Stimulated activated CD4-positive, alpha-beta T cell treated with anti-CD3 and anti-CD28 coated beads, Interleukin-1b, Interleukin-23, amount 100 ng/mL, for 48 hours (primary cell): ENCODE data around the gene MAP2K6.

Source experiments
- DNase-seq: peaks from one replicate; pipeline ENCODE4 v3.0.0-alpha.2; 2020

Gene MAP2K6

DNA sequence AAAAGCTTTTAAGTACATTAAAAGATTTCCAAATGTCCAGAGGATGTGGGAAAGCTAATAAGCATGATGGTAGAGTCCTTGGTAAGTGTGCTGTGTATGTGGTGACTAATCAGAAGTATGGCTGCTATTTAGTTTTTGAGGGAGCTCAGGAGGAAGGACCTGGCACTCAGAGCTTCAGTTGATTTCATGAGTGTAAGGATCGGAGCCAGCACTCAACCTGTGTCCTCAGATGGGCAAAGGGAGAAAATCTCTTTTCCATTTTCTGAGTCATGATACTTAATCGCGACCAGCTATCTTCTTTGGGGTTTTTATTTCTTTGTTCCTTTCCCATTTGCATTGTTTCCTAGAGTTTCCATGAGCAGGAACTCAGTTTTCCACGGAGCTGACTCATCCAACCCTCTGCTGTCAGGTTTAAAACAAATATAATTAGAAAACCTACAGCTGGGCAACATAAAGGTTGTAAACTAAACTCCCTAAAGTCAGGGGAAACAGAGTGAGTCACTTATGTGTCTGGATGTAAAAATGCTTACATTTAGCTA is 125.4 kb downstream of the MAP2K6 start:
- no peak for DNase-seq

DNA sequence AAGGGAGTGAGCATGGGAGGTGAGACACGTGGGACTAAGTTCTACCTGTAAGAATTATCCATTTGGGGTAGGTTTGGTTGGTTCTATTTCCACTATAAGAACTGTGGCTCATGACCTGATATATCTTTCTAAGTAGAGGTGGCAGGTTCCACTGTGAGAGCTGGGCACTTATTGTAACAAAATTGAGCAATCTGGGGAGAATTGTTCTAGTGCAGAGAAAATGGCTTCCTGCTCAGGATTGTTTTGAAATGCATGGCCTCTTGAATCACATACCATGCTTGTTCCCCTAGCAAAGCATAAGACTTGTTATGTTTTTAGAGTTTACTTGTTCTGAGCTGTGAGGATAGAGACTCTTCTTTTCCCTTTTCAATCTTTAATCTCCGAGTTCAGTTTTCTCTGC is 125.9 kb downstream of the MAP2K6 start:
- DNase-seq, result no peak

DNA sequence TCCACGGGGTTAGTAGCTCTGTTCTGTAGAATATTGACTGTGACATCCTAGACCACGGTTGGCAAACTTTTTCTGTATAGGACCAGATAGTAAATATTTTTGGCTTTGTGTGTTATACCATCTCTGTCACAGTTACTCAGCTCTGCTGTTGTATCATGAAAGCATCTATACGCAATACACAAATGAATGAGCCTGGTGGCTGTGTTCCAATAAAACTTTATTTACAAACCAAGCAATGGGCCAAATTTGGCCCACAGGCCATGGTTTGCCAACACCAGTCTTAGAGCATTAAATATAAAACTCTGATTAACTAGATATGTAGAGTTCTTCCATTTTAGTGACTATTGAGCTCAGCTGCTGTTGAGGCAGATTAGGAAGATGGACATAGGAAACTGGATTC is 132.7 kb downstream of the MAP2K6 start:
- no peak for DNase-seq

DNA sequence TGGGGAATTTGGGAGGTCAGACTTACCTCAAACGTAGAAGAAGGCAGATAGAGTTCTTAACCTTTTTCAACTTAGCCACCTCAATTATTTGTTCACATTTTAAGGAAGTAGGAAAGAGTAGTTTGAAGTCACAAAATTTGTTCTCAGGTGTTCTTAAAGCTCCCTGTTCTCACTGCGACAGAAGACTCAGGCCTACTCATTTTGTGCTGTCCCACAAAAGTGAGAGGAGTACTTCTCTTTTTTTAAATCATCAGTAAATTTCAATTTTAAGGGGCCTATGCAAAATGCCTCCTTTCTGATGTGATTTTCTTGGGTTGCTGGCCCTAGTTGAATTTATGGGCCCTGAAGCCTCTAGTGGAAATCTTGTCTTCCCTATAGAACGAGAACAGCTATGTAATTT is 133.4 kb downstream of the MAP2K6 start:
- DNase-seq, result no peak

DNA sequence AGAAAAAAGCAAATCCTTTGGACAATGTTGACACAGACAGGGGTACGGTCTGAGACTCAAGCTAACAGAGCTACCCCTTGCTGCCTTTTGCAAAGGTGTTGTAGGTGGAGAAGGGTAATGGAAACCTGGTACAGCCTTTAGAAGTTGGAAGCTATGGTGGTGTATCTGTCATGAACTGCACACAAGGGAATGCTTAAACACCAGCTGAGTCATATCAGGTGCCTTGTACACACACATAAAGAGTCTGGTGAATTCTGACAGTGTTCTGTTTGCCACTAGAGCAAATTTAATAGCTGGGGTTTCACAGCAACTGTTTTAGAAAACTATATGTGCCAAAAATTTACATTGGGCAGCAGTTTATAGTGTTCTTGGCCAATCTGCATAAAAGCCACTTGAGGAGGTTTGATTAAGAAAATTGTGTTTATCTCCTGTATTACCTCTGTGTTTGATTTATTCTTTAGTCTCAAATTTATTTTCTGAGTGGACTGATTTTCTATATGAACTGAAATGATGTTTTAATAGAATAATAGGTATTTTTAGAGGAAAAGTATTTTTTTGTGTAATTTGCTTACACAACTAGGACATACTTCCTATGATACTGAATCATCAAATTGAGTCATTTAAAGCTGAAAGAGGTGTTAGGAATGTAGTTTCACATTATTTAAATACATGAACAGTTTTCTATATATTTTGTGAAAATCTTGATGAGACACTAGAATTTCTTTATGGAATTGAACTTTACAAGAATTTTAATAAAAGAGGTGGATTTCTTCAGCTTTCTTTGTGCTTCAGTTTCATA is 136.9 kb downstream of the MAP2K6 start:
- no peak for DNase-seq

DNA sequence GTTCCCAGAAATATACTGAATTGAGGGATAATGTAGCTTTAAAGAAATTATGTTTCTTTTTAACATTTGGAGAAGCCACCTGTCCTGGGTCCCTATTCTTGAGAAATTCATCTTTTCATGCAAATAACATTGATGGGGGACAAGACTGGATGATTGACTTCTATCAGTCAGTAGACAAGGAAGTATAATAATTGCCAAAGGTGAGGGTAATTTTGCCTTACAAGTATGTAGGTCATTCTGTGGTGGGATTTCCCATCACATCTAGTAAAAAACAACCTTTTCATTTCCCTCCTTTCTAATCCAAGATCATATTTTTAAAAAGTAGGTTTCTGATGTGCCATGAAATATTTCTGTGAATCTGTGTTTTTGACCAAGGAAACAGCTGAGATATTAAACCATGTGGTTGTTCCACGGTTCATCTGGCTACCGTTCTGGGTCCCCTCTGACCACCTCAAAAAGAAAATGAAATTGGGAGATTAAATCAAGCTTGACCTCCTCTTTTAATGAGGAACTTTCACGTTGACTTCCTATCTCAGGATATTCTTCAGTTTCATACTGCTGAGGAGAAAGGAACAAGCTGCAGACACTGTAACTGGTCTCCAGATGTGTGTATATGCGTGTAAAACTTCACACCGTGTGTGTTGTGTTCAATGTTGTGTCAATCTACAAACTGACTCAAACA is 138.6 kb downstream of the MAP2K6 start:
- no peak for DNase-seq

DNA sequence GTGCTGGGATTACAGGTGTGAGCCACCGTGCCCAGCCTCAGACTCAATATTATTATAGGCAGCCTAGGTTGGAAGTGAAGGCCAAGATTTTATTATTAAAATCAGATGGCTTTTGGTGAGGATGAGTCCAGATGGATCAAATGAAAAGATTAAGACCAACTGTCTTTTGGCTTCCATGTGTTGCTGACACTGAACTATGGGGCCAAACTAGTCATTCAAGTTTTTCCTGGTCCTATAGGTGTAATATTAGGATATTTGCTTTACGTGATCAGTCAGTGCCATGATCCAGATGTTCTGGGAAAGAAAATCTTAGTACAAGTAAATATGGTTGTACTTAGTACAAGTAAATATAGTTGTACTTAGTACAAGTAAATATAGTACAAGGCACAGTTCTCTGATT is 140.6 kb downstream of the MAP2K6 start:
- no peak for DNase-seq

DNA sequence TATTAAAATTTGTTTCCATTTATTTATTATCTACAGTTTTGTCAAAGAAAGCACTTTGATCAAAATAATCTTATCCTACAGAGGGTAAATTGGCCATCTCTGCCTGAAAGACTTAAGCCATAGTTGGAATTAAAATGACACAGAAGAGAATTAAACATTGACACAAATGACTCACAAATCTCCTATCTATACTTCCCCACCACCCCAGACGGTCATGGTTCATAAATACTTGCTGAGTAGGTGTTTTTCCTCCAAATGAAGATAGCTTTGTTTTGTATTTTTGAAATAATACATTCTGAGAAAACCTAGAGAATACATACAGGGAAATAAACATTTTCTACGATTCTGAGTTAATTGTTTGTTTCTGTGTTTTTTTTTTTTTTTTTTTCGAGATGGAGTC is 142.8 kb downstream of the MAP2K6 start:
- DNase-seq, result no peak

DNA sequence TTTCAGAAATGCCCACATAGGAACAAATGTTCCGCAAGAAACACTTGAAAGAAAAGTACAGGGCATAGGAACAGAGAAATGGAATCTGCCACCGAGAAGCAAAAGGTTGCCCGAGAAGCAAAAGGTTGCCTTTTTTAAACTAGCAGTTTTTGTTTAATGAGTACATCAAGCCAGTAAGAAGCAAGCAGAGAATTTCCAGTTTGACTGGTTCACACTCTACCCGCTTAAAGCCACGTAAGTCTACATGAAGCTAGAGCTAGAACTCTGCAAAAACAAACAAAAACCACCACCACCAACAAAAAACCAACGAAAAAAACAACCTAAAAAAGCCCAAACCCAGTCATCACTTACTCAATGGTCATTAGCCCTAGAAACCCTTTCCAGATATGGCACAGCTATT is 144.3 kb downstream of the MAP2K6 start:
- DNase-seq, result no peak

DNA sequence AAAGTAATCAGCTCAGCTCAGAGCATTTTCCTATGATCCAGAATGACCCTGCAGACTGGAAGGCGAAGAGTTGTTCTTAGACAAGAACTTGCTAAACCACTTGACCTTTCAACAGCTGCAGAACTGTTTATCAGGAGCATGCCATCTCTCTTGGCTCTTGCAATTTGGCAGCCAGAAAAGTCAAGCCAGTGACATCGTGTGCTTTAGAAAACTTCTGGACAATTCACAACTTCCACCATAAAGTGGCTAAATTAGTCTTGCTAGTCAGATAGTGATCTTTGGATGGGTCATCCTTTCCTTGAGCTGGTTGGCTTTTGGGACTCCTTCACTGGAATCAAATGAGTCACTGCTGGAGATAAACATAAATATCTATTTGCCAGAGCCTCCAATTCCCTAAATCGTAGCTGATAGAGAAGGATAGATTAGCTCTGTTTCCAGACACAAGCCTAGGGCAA is 146.5 kb downstream of the MAP2K6 start:
- no peak for DNase-seq

DNA sequence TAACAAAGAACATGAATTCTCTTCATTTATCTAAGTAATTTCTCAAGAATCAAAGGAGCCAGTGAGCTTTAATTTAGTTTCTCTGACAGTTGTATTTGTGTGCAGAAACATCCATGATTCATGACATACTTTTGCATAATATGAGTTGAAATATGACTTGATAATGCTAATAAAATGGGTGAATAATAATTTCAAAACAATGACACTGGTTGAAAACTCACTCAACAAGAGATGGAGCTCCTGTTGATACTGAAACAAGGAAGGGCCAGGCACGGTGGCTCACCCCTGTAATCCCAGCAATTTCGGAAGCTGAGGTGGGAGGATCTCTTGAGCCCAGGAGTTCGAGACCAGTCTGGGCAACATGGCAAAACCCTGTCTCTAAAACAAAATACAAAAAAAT is 147.0 kb downstream of the MAP2K6 start:
- no peak for DNase-seq

DNA sequence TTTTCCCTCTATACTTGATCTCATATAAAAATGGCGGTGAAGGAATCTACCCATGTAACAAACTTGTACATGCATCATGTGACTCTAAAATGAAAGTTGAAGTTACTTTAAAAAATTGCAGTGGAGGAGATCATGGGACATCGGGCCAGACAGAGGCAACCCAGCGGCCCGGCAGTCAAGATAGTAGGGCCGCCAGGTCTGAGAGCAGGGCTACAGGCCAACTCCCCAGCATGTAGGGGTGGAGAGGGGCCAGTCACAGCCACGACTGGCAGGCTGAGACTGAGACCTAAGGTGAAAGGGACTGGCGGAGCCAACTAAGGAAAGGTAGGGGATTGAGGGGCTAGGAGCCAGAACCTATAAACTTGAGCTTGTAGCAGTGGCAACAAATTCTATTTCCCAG is 150.9 kb downstream of the MAP2K6 start:
- DNase-seq, result no peak

DNA sequence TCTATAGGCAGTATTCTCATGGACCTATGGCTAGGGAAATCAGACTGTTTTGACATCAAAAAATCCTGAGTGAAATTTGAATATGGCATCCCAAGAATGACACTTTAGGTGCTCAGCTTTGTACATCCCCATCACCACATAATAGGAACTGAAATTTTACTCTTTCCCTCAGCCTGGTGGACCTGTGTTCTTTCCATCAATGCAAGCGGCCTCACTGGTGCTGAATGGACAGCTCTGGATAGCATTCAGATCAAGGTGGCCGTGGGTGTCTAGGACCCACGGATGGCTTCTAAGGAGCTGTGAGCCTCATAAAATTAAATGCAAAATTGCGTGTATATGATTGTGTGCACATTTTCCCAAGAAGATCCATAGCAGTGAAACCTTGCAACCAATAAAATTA is 152.6 kb downstream of the MAP2K6 start:
- DNase-seq, result no peak

DNA sequence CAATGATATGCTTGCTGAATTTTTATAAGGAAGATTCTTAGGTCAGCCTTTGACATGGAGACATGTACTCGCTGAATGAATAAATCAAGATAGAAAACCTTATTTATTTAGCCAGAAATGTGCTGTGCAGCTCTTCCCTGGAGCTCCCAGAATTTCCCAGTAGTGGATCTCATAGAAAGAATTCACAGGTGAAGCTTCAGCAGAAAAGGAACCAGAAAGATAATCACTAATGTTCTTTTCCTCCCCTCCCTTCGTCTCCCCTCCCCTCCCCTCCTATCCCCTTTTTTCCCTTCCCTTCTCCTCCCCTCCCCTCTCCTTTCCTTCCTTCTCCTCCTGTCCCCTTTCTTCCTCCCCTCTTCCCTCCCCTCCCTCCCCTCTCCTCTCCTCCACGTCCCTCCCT is 158.2 kb downstream of the MAP2K6 start:
- DNase-seq, result no peak

DNA sequence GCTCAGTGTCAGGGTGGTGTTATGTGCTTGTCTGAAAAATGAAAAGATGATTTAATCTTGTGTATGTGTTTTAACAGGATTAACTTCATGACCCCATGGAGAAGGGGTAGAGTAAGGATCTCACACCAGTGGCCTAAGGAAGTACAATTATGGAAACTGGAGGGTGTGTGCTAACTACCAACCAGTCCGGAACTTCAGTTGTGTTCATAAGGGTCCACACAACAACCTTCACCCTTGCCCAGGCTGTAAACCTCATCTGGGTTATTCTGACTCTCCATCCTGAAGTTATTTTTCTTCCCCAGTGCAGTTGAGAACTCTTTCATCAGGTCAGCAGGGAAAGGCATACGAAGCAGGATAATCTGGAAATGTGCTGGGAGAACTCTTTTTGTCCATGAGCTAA is 158.9 kb downstream of the MAP2K6 start:
- DNase-seq, result no peak

DNA sequence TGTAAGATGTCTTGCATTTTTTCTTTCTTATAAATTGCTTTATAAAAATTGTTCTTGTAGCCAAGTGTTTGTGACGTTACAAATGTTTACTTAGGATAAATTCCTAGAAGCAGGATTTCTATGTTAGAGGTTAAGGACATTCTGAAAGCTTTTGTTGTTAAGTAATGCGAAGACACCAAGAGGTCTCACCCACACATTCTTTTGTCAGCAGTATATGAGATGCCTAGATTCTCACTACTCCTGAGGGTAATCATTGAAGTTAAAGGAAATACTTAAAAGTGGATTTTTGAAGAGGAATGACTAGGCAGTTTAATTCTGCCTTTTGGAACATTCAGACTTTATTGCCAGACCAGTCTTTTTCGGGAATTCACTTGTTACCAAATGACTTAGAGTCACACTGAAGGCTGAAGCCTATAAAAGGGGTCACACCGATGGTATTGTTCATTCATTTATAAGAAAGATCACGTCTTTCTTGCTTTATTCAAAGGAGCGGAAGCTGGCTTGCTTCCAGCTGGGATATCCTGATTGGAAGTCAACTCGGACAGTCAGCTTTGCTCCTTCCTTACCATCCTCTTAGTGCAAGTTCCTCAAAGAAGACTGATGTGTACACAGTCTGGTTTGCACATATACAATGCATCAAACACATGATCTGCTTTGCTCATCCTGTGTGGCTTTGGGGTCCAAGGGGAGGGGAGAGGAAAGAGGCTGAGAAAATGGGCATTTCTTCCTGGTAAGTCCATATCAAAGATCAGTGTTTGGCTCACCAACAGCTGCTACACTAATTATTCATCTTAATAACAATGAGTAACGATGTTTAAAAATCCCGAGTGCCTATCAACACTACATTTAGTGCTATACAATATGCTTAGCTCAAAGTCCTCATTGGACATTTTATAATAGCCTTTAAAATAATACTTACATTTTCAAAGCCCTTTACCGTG is 160.0 kb downstream of the MAP2K6 start:
- no peak for DNase-seq

DNA sequence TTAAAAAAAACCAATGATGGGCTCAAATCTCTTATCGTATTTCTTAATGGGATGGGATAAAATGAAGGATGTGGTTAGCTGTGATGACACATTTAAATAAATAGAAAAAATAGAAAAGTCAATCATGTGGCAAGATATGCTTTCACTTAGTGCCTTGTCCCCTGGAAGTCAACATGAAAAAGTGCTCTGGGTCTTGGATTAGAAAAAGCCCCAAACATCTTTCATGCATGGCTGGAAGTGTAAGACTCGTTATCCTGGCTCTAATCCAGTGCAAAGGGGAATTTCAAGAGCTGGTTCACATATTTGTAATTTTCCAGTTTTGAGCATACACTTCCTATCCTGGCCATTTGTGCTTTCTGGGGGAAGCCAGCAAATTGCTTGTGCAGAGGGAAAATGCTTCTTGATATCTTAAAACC is 160.9 kb downstream of the MAP2K6 start:
- no peak for DNase-seq

DNA sequence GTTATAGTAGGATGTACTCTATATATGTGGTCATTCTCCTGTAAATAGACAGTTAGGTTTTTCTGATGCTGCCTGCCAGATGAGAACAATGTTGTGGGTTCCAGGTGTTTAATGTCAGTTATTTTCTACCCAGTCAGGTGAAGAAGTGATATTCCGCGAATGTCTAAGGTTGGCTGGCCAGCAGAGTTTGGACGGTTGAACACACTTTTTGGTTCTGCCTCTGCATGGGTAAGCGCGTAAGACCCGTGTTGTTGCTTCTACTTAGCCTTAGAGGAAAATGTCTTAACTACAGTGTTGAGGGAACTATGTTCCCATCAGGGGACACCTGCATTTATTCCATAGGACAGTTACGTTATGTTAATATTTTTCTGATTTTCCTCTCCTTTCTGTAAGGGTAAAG is 162.6 kb downstream of the MAP2K6 start:
- no peak for DNase-seq

DNA sequence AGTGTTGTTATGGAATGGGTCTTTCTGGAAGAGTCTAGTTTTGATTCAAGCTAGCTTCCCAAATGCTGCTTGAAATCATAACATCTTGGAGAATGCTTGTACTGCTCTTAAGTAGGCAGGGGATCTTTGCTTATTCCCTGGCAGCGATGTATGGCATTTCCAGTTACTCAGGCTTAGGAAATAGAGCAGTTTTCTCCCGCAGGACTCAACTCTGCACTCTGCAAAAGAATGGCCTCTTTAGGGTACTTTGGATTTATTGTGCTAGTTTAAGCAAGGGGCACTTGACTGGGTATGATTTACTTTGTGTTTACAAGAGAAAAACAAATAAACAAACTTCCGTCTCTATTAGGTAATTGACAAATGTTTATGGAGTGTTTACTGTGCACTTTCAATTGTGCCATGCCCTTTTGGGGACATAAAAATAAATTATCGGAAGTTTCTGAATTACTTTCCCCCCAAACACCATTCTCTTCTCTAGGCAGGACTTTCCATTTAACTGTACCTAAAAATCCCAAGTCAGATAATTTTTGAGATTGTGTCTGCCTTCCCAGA is 164.0 kb downstream of the MAP2K6 start:
- no peak for DNase-seq

DNA sequence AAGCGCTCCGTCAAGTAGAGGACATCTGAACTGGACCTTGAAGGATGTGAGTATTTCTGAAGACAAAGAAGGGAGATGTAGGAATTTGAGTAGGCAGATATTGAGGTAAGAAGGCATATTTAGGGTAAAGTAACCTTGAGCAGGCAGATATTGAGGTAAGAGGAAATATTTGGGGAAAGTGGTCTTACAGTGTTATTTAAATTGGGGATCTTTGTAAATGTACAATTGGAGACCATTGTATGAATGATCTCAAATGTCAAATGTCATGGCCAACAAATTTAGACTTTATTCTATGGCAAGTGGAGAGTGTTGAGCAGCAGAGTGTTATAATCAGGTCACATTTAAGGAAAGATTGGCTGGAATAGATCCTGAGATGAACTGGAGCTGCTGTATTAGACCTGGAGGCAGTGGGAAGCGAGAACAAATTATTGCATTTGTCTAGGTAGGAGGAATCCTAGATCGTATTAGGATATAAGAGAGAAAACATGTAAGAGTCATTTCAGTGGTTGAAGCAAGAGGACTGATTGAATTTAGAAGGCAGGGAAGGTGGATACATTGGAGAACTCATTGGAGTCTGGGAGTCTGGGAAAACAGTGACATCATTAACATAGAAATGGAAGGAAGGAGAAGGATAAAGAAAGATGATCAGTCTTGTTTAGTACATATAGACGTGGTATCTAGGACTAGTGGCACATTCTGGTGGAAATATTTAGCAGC is 165.6 kb downstream of the MAP2K6 start:
- no peak for DNase-seq

DNA sequence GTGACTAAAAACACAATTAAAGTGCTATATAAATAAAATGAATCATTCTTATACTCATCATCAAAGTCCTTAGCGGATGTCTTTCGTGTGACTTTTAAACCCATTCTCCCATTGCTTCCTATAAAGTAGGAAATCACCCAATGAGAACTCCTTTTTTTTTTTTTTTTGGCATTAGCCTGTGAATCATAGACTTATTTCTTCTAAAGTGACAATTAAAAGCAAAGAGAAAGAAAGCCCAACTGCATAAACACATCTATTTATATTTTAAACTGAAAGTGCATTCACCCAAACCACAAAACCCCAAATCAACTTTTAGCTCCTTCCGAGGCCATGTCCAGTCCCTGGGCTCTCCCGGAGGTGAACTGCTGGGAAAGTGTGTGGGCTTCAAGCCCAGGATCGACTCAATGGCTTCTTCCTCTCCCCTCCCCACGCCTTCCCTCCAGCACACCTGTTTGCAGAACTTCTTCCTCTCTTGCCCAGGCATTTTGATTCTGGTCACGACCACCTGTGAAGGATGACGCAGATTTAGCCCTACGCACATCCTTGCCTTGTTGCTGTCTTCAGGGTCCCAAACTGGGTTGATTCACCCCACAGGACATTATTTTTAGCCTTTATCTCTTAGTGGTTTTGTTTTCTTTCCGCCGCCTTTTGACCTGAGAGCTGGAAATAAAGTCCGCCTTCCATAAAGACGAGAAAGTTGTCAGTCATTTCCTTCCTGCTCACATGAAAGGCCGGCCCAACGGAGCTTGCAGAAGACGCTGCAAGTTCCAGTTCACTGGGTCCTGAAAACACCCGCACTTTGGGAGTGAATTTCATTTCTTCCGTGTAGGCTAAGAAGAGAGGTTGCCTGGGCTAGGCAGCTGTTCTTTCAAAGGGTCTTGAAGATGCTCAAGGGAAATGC is 166.8 kb downstream of the MAP2K6 start:
- peak; percentile 2 for DNase-seq
